H9 (cell line): ENCODE measurements around the gene ERCC5. TPM values are rescaled to one million over a fixed set of nuclear protein-coding genes. Genes with fewer than 3 reads are reported as not detected.

Experiments
- DNase-seq: peaks from one replicate; pipeline ENCODE4 v3.0.0-alpha.2; 2017
- H2AFZ ChIP-seq: one replicate; pipeline ENCODE4 v1.6.1; 2013; ENCODE audit warnings: mild to moderate bottlenecking, low read length, control low read depth, moderate library complexity
- H2AK5ac ChIP-seq: 2 replicates; pipeline ENCODE4 v1.6.1; 2013; ENCODE audit warnings: low read length, control low read depth, mixed read lengths; ENCODE audit not compliant: insufficient read length
- H2BK120ac ChIP-seq: one replicate; pipeline ENCODE4 v1.6.1; 2013; ENCODE audit warnings: low read depth, mild to moderate bottlenecking, low read length, control low read depth, inconsistent platforms; ENCODE audit not compliant: poor library complexity, severe bottlenecking
- H2BK12ac ChIP-seq: 2 replicates; pipeline ENCODE4 v1.6.1; 2013; ENCODE audit warnings: low read length, control low read depth, mixed read lengths, low read depth; ENCODE audit not compliant: insufficient read length
- H2BK15ac ChIP-seq: 2 replicates; pipeline ENCODE4 v1.6.1; 2013; ENCODE audit warnings: low read depth, low read length, control low read depth
- H2BK20ac ChIP-seq: one replicate; pipeline ENCODE4 v1.6.1; 2013; ENCODE audit warnings: low read depth, mild to moderate bottlenecking, low read length, control low read depth, inconsistent platforms; ENCODE audit not compliant: poor library complexity, severe bottlenecking
- H2BK5ac ChIP-seq: 2 replicates; pipeline ENCODE4 v1.6.1; 2013; ENCODE audit warnings: low read length, control low read depth, mixed read lengths; ENCODE audit not compliant: insufficient read length
- H3K14ac ChIP-seq: 2 replicates; pipeline ENCODE4 v1.6.1; 2013; ENCODE audit warnings: low read length, control low read depth; ENCODE audit not compliant: insufficient read depth
- H3K18ac ChIP-seq: 2 replicates; pipeline ENCODE4 v1.6.1; 2013; ENCODE audit warnings: low read depth, mild to moderate bottlenecking, mixed read lengths, low read length, control low read depth; ENCODE audit not compliant: insufficient read length
- H3K23ac ChIP-seq: 2 replicates; pipeline ENCODE4 v1.6.1; 2013; ENCODE audit warnings: low read length, control low read depth, mixed read lengths, low read depth; ENCODE audit not compliant: insufficient read length
- H3K23me2 ChIP-seq: 2 replicates; pipeline ENCODE4 v1.6.1; 2013; ENCODE audit warnings: low read depth, mild to moderate bottlenecking, mixed read lengths, low read length, control low read depth; ENCODE audit not compliant: insufficient read length, poor library complexity, severe bottlenecking
- H3K27ac ChIP-seq: 2 replicates; pipeline ENCODE4 v1.5.1; 2013; ENCODE audit warnings: low read length, control low read depth, mixed read lengths, low read depth; ENCODE audit not compliant: insufficient read length
- H3K27me3 ChIP-seq: 2 replicates; pipeline ENCODE4 v1.6.1; 2013; ENCODE audit warnings: low read length, control low read depth, inconsistent platforms; ENCODE audit not compliant: insufficient read depth
- H3K4ac ChIP-seq: 2 replicates; pipeline ENCODE4 v1.6.1; 2013; ENCODE audit warnings: low read depth, mild to moderate bottlenecking, control low read depth, inconsistent platforms, low read length, moderate library complexity
- H3K4me1 ChIP-seq: 2 replicates; pipeline ENCODE4 v1.6.1; 2013; ENCODE audit warnings: low read length, control low read depth, inconsistent platforms; ENCODE audit not compliant: insufficient read depth
- H3K4me2 ChIP-seq: 2 replicates; pipeline ENCODE4 v1.6.1; 2013; ENCODE audit warnings: low read length, control low read depth, mixed read lengths; ENCODE audit not compliant: insufficient read length, insufficient read depth
- H3K56ac ChIP-seq: 2 replicates; pipeline ENCODE4 v1.6.1; 2013; ENCODE audit warnings: low read depth, mild to moderate bottlenecking, mixed read lengths, low read length, control low read depth; ENCODE audit not compliant: insufficient read length
- H3K79me1 ChIP-seq: 2 replicates; pipeline ENCODE4 v1.6.1; 2013; ENCODE audit warnings: low read depth, mild to moderate bottlenecking, moderate library complexity, low read length, control low read depth, inconsistent platforms; ENCODE audit not compliant: insufficient read depth, poor library complexity, severe bottlenecking
- H3K79me2 ChIP-seq: 2 replicates; pipeline ENCODE4 v1.6.1; 2013; ENCODE audit warnings: low read length, control low read depth, inconsistent platforms; ENCODE audit not compliant: insufficient read depth
- H3K9ac ChIP-seq: 2 replicates; pipeline ENCODE4 v1.6.1; 2013; ENCODE audit warnings: low read length, control low read depth, mixed read lengths; ENCODE audit not compliant: insufficient read length; ENCODE audit errors: extremely low read depth
- H3K9me3 ChIP-seq: one replicate; pipeline ENCODE4 v1.6.1; 2013; ENCODE audit warnings: low read depth, low read length, inconsistent platforms; ENCODE audit not compliant: control insufficient read depth
- H3T11ph ChIP-seq: one replicate; pipeline ENCODE4 v1.6.1; 2013; ENCODE audit warnings: mild to moderate bottlenecking, low read length, control low read depth, inconsistent platforms
- H4K20me1 ChIP-seq: one replicate; pipeline ENCODE4 v1.6.1; 2013; ENCODE audit not compliant: control insufficient read depth, insufficient read length, insufficient read depth
- H4K5ac ChIP-seq: 2 replicates; pipeline ENCODE4 v1.6.1; 2013; ENCODE audit warnings: low read depth, mild to moderate bottlenecking, mixed read lengths, low read length, control low read depth; ENCODE audit not compliant: insufficient read length
- H4K8ac ChIP-seq: replicated peaks from 2 replicates; pipeline ENCODE4 v1.6.1; 2013; ENCODE audit warnings: low read length, control low read depth, mixed read lengths, low read depth; ENCODE audit not compliant: insufficient read length
- H4K91ac ChIP-seq: 2 replicates; pipeline ENCODE4 v1.6.1; 2013; ENCODE audit warnings: low read depth, mild to moderate bottlenecking, moderate library complexity, mixed read lengths, low read length, control low read depth; ENCODE audit not compliant: insufficient read length
- H3K27ac Mint-ChIP-seq, 3 experiments: 2 replicates in 2 of 3; 3 replicates in 1 of 3; pipeline ENCODE4 v1.8.0; 2020 to 2021; ENCODE audit warnings: mixed read lengths in 3 of 3, mild to moderate bottlenecking in 1 of 3, moderate library complexity in 1 of 3
- H3K27me3 Mint-ChIP-seq: 2 replicates; pipeline ENCODE4 v1.8.0; 2021; ENCODE audit warnings: low read depth, mild to moderate bottlenecking, moderate library complexity, mixed read lengths
- H3K36me3 Mint-ChIP-seq, 3 experiments: 2 replicates in 2 of 3; 3 replicates in 1 of 3; pipeline ENCODE4 v1.8.0; 2020 to 2021; ENCODE audit warnings: low read depth in 3 of 3, mixed read lengths in 3 of 3; ENCODE audit not compliant: insufficient read depth in 1 of 3
- H3K4me1 Mint-ChIP-seq, 2 experiments: 2 replicates each; pipeline ENCODE4 v1.8.0; 2020; ENCODE audit warnings: mixed read lengths in 2 of 2
- H3K4me3 Mint-ChIP-seq, 2 experiments: 2 replicates in 1 of 2; 3 replicates in 1 of 2; pipeline ENCODE4 v1.8.0; 2020 to 2021; ENCODE audit warnings: mild to moderate bottlenecking in 2 of 2, mixed read lengths in 2 of 2, moderate library complexity in 1 of 2
- H3K9me3 Mint-ChIP-seq, 2 experiments: 2 replicates in 1 of 2; 3 replicates in 1 of 2; pipeline ENCODE4 v1.8.0; 2020; ENCODE audit warnings: mild to moderate bottlenecking in 2 of 2, mixed read lengths in 2 of 2, moderate library complexity in 1 of 2
- WGBS: extraction: QIAGEN DNeasy Blood & Tissue Kit; methylation state at CpG from one replicate; pipeline ENCODE4 v1.1.7; 2013; ENCODE audit warnings: missing lambda C conversion rate, low lambda C conversion rate, mixed read lengths; ENCODE audit not compliant: insufficient read length; ENCODE audit errors: extremely low coverage; 5-methylcytosine and 5-hydroxymethylcytosine counted together
- total RNA-seq: library from RNA; stranded (reverse); gene quantifications from 2 replicates; pipeline ENCODE4 v1.2.1, GENCODE V29; 2021
- TF ChIP-seq, protein P1 (sequence below): fragments of 200-600 bp; sonication (generic); conservative IDR thresholded peaks from 3 replicates; pipeline ENCODE4 v1.8.0; 2021; ENCODE audit warnings: antibody characterized with exemption, mild to moderate bottlenecking

ERCC5 gene
- total RNA-seq, 1 experiment from 2014 or later, result 26.8 TPM

DNA sequence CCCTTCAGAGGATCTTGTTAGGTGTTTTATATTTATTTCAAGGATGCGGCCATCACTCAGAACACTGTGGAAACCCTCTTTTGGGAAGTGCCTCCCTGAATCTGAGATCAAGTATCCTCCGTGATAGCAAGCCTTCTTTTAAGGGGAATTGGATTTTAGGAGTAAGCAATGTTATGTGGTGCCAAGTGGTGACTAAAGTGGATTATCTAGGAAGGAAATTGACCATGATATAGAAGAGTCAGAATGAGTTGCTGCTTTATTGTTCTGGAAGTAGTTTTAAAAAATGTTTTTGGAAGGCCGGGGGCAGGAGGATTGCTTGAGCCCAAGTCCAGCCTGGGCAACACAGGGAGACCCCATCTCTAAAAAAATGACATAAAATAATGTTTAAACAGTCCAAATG lies 6.7 kb downstream of the ERCC5 start:
- no peak overlapping the region for H2BK20ac ChIP-seq
- peaks cover 2% of the 10 kb centered on the region; the same call in 1 of the 2 replicates for H3K79me2 ChIP-seq
- no peaks in the 10 kb centered on the region for H3K9me3 Mint-ChIP-seq
- H2BK120ac ChIP-seq, result no peak overlapping the region
- H3K27ac Mint-ChIP-seq, result no peak overlapping the region
- H4K8ac ChIP-seq, result no peak overlapping the region
- no peak for DNase-seq
- H3K4me1 Mint-ChIP-seq, result no peaks in the 10 kb centered on the region
- no peak overlapping the region for H2AFZ ChIP-seq
- no peaks in the 10 kb centered on the region for H3K23me2 ChIP-seq
- peaks cover 0 to 19% (median 12%) of the 10 kb centered on the region in 3 experiments; a peak in 6 of 7 replicates for H3K36me3 Mint-ChIP-seq
- no peak overlapping the region for H3K23ac ChIP-seq
- no peak overlapping the region for H3K4me2 ChIP-seq
- no peaks in the 10 kb centered on the region for H3K4me1 ChIP-seq
- no peak overlapping the region for H3T11ph ChIP-seq
- no peak overlapping the region for H3K56ac ChIP-seq
- H4K91ac ChIP-seq, result no peak overlapping the region
- H3K79me1 ChIP-seq, result no peaks in the 10 kb centered on the region
- no peak overlapping the region for H3K4me3 Mint-ChIP-seq
- H2AK5ac ChIP-seq, result no peak overlapping the region
- H3K9me3 ChIP-seq, result no peaks in the 10 kb centered on the region
- H4K20me1 ChIP-seq, result no peaks in the 10 kb centered on the region
- H3K27me3 ChIP-seq, result no peaks in the 10 kb centered on the region
- H2BK15ac ChIP-seq, result no peak overlapping the region
- no peak overlapping the region for H3K14ac ChIP-seq
- H3K9ac ChIP-seq, result no peak overlapping the region
- H4K5ac ChIP-seq, result no peak overlapping the region
- H2BK5ac ChIP-seq, result no peak overlapping the region
- TF ChIP-seq, protein P1, sequence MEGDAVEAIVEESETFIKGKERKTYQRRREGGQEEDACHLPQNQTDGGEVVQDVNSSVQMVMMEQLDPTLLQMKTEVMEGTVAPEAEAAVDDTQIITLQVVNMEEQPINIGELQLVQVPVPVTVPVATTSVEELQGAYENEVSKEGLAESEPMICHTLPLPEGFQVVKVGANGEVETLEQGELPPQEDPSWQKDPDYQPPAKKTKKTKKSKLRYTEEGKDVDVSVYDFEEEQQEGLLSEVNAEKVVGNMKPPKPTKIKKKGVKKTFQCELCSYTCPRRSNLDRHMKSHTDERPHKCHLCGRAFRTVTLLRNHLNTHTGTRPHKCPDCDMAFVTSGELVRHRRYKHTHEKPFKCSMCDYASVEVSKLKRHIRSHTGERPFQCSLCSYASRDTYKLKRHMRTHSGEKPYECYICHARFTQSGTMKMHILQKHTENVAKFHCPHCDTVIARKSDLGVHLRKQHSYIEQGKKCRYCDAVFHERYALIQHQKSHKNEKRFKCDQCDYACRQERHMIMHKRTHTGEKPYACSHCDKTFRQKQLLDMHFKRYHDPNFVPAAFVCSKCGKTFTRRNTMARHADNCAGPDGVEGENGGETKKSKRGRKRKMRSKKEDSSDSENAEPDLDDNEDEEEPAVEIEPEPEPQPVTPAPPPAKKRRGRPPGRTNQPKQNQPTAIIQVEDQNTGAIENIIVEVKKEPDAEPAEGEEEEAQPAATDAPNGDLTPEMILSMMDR, result no peak
- no peak overlapping the region for H3K27ac ChIP-seq
- H3K4ac ChIP-seq, result no peak overlapping the region
- no peaks in the 10 kb centered on the region for H3K27me3 Mint-ChIP-seq
- no CpG with 5 or more reads among the region's 3 CpGs for WGBS
- H2BK12ac ChIP-seq, result no peak overlapping the region
- no peak overlapping the region for H3K18ac ChIP-seq
